HG02885 (cell line): ENCODE results near the gene SLF1.
"Not testable (repeated sequence)": the region's sequence is repeated elsewhere in the genome, so short reads cannot be mapped to it uniquely, and the experiment has no call there.

Source experiments
- ATAC-seq: cut with Tn5 transposase; IDR thresholded peaks from one replicate; pipeline ENCODE4 v1.9.1; 2021; ENCODE audit warnings: mild to moderate bottlenecking; ENCODE audit not compliant: unreplicated experiment, poor library complexity

The SLF1 gene

GRCh38 chr5:94618493-94619328 lies at the start of gene SLF1, which contains the start of gene KIAA0825:
SLF1 (plus strand) TSS chr5:94618669; CDS start chr5:94628811, 10,142 bp downstream.
KIAA0825 (minus strand) TSS chr5:94618604; CDS start chr5:94537126, 81,478 bp downstream.
- peak; percentile 96 for ATAC-seq

DNA sequence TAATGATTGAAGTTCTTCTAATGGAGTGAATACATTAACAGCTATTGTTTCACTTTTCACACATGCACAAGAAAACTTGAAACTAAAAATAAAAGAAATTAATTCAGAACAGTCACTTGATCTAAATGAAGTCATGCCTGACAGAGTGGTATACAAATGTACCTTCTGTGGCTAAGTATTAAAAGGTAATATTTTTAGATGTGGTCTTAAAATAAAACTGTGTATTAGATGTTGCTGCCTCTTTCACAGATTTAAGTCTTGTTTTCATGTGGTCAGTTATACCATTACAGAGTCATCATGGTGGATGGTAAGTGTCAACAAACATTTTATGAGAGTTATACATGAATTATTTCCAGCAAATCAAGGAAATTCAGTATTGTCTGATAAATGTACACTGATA lies 47.1 kb upstream of the SLF1 start:
- ATAC-seq: no peak

DNA sequence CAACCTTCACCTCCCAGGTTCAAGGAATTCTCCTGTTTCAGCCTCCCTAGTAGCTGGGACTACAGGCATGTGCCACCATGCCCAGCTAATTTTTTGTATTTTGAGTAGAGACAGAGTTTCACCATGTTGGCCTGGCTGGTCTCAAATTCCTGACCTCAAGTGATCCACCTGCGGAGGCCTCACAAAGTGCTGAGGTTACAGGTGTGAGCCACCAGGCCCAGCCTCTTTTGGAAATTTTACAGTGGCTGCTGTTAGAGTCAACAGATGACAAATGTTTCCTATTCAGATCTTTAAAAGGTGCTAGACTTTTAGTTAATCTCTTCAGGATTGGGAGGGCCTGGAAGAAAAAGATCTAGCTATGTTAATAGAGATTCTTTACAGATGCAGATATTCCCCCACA lies 45.1 kb upstream of the SLF1 start:
- ATAC-seq: not testable (repeated sequence)

GRCh38 chr5:94575196-94575595 lies 43.3 kb upstream of the SLF1 start:
- no peak for ATAC-seq

DNA sequence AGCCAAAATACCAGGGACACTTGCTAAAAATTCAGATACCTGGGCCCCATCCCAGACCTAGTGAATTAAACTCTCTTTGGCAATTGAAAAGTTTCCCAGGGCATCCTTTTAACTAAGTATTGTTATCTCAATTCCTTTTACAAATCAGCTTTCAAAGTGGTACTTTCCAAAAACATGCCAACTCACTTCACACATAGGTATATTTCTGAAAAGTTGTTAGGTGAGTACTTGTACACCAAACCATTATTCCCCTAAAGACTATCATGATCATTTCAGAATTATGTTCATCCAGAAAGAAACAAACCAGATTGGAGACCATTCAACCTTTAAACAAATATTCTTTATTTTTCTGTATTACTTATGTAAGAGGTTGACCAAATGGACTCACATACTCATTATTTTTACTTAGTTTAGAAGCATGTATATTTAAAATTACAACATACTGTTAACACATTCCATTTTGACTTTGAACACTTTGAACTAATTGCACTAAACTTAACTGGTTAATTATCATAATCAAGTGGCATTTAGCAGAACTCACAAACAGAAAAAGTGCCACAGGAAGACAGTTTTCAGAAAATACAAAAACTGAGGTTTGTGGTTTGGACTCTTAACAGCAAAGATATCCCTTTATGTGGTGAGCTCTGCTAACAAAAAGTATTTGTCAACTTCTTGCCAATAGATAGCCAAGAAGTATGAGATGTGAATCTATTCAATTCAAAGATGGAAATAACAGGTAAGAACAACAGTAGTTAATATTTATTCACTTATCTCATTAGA lies 40.8 kb upstream of the SLF1 start:
- ATAC-seq: peak; percentile 88

DNA sequence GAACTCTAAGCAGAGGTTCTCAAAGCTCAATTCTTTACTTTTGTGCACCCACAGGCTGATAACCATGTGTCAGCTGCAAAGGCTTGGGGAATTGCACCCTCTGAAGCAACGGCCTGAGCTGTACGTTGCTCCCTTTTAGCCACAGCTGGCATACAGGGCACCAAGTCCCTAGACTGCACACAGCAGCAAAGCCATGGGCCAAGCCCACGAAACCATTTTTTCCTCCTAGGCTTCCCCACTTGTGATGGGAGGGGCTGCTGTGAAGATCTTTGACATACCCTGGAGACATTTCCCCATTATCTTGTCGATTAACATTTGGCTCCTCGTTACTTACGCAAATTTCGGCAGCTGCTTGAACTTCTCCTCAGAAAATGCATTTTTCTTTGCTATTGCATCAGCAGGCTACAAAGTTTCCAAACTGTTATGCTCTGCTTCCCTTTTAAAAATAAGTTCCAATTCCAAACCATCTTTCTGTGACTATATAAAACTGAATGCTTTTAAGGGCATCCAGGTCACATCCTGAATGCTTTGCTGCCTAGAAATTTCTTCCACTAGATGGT lies 23.1 kb upstream of the SLF1 start:
- ATAC-seq: no peak

GRCh38 chr5:94613583-94613982 lies 4.9 kb upstream of the SLF1 start:
- ATAC-seq: no peak

DNA sequence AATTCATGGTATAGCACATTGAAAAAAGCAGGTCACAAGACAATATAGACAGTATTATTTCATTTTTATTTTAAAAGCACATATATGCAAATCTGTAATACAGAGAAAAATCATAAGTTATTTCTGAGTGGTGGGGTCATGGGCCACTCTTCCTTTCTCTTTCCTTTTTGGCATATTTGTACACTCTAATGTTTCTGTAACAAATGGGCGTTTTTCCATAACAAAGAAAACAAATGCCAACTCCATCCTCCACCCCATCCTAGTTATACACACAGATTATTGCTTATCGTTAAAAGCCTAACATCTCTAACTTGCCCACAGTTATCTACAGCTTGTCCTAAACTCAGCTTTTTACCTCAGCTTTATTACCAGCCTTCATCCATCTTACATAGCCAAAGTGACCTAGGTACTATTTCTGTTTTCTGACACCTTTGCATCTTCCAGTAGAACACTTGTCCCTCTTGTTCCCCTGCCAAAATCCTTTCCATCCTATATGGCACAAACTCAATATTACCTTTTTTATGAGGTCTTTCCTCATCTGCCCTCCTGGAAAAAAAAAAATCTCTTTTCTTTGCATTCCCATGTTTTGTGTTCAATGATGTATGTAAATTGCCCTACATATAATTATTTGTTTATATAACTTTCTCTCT lies 4.2 kb upstream of the SLF1 start:
- no peak for ATAC-seq

DNA sequence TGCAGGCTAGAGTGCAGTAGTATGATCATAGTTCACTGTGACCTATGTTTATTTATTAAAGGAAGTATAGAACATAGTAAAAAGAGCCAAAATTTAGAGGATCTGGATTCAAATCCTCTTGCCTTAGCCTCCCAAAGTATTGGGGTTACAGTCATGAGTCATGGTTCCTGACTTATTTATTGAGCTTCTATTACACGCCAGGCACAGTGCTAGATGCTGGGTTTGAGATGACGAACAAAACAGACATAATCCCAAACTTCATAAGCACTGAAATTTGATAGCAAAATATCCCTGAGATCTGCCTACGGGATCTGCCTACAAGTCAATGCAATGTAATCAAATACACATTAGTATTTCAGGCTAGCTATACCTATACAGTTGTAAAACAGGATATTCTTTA lies 2.6 kb upstream of the SLF1 start:
- ATAC-seq: no peak

DNA sequence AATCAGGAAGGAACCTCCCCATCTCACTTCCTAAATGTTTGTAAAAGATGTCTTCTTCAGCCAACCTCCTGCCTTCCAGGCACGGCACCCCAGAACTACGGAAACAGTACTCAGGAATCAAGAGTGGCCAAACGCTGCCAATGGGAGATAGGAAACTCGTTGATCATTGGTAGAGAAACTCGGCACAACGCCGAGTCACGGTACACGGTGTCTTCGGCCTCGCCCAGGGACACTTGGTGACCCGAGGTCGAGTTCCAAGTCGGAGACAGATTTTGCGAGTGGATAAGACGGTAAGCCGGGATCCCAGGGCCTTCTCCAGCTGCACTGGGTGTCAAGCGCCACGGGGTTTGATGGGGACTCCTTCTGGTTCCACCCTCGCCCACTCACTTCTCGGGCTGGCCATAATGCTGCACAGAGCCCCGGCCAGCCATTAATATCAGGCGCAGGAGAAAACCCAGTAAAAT lies 408 bp upstream of the SLF1 start:
- ATAC-seq: peak; percentile 30

DNA sequence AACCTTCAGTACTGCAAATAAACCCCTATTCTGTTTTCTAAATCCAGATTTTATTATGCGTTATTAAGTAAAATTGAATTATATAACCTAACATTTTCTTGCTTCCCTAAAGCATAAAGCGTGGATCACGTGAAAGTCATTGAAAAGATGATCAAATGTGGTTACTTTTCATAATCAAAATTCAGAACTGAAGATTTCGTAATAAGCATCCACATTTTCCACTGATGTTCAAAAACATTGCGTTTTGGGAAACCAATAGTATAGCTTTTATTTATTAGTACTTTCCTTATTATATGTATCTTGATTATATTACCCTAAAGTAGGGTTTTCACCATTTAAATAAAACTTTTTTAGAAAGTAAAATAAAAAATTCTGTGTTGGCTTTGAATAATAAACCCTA lies 1.8 kb downstream of the SLF1 start:
- ATAC-seq: no peak

DNA sequence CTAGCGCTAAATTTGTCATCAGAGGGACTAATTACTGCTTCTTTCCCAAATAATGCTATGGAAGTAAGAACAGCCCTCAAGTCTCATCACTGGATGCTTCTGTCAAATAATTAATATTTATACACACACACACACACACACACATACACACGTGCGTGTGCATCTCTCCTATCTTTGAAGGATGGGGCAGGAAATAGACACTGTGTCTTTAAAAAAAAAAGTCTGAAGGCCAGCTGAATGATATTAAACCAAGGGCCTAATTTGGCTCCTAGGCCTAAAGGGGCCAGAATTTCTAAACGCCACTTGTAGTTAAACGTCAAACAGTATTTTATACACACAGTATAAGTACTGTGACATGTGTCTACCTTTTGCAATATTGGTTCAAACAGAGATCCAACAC lies 3.3 kb downstream of the SLF1 start:
- ATAC-seq: no peak

DNA sequence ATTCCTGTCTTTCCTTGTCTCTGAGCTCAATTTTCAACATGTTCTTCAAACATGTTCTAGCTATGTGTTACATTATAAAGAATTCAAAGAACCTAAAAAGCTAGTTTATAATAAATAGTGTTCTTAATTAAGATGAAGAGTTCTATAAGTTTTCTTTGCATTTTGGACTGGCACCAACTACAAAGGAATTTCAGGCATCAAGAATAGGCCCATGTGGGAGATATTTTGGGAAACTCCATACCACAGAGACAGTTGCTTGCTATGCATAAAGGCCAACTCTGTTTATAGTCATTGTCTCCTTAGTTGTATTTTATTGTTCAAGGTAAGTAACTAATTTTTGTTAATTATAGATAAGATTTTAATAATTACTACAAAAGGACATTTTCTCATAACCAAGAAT lies 4.5 kb downstream of the SLF1 start:
- no peak for ATAC-seq

DNA sequence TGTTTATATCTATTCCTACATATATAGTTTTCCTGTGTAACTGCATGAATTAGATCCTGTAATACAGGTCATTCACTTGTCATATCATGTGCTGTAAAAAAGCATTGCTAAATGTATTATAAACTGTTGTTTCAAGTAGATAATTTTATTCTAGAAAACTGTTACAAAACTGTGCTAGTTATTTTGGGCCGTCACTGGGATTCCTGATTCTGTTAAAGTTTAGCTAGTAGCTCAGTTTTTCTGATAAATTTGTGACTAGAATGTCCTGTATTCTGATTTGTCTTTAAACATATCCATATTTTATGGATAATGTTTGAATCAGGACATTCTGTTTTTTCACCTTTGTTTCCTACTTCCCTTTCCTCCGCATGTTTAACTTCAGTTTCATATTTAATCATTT lies 5.4 kb downstream of the SLF1 start:
- no peak for ATAC-seq

GRCh38 chr5:94627191-94627590 lies 8.7 kb downstream of the SLF1 start:
- ATAC-seq: no peak

DNA sequence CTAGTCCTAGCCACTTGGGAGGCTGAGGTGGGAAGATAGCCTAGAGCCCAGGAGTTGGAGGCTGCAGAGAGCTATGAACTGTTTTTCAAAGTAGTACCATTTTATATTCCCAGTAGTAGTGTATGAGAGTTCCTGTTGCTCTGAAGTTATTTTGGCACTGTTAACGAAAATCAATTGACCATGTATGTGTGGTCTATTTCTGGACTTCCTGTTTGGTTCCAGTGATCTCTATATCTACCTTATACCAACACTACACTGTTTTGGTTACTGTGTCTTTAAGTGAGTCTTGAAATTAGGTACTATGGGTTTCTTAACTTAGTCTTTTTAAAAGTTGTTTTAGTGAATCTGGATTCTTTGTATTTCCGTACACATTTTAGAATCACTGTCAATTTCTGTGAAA lies 13.6 kb downstream of the SLF1 start:
- ATAC-seq: peak; percentile 98

DNA sequence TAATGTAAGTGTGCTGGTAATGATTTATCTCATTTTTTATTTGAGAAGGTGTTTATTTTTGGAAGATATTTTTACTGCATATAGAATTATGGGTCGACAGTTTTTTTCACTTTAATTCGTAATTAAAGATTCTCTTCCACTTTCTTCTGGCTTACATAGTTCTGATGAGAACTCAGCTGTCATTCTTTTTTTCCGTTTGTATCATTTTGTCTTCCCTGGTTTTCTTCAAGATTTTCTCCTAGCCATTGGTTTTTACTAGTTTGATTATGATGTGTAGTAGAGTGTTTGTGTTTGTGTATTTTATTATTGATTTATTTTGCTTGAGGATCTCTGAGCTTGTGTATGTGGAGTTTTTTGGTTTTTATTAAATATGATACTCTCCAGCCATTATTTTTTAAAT lies 21.7 kb downstream of the SLF1 start:
- no peak for ATAC-seq

DNA sequence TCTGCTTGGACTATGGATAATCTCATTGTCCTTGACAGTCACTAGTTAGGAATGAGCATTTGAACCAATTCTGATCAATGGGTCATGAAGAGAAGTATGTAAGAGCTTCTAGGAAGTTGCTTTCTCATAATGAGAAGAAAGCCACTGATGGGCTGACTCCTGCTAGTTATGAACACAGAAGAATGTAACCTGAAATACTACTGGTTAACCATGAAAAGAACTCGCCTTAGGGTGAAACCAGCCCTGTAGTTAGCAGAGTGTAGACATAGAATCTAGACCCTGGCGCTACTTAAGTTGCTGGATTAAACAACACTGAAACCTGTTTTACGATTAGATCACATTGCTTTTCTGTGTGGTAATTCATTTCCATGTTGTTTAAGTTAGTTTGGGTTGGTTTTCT lies 26.6 kb downstream of the SLF1 start:
- ATAC-seq: no peak

GRCh38 chr5:94646758-94647157 lies 28.3 kb downstream of the SLF1 start:
- ATAC-seq: no peak

DNA sequence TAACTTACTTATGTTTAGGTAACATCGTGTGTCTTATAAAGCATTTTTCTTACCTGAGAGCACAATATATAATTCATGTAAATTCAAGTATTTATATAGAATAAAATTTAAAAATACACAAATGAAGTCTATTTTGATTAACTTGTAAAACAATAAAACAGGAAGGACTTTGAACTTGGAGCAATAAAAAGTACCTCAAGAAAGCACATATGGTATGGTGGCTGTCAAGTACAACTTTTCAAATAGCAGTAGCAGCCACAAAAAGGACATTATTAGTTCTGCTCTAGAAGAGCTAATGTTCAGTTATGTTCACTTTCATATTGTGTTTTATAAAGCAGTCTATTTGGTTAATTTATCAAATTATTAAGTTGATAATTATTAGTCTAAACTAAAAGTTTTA lies 31.4 kb downstream of the SLF1 start:
- no peak for ATAC-seq

- no peak for ATAC-seq
Measured at GRCh38 chr5:94658272-94658671, 39.8 kb downstream of the SLF1 start.
